Fibroblast of the conjunctiva (primary cell): ENCODE data around the gene EIF4G1.
A peak's percentile ranks its signal among the peaks of the same experiment; 100 is the strongest.
"Not testable (repeated sequence)": the region's sequence is repeated elsewhere in the genome, so short reads cannot be mapped to it uniquely, and the experiment has no call there.

Experiments
- DNase-seq: peaks from one replicate; pipeline ENCODE4 v3.0.0-alpha.2; 2010; ENCODE audit warnings: low read depth

The EIF4G1 gene

DNA sequence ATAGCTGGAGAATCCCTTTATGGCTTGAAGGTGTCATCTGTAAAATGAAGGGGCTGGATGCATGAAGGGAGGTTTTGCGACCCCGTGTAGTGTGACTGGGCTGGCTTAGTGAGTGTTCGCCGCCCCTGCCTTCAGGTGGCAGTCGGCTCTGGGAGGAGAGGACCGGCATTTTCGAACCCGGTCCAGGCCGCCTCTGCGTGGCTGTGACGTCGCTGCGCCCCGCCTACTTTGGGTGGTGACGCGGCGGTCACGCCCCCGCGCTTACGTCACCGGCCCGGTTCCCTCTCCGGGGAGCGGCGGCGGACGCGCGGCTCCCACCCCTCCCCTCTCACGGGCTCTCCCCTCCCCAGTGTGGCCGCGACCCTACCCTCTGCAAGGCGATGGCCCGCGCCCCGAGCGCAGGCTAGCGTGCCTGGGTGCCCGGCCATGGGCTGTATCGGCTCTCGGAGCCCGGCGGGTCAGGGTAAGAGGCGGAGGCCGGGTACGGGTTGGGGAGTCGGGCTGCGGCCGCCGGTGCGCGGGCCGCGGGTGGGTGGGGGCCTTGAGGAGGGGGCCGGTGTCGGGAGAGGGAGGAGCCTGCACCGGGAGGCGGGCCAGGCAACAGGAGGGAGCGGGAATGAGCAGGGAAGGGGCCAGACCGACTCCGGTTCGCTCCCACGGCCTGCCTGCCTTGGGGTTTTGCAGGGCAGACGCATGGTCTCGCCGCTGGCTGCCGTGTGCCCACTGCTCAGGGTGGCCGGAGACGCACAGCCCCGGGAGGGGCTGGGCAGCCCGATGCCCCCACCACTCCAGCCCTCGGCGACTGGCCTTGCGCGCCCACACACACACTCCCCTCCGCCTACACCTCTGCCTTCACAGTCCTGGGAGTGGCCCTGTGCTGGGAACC, 21.5 kb downstream of the EIF4G1 start:
- no peak for DNase-seq

DNA sequence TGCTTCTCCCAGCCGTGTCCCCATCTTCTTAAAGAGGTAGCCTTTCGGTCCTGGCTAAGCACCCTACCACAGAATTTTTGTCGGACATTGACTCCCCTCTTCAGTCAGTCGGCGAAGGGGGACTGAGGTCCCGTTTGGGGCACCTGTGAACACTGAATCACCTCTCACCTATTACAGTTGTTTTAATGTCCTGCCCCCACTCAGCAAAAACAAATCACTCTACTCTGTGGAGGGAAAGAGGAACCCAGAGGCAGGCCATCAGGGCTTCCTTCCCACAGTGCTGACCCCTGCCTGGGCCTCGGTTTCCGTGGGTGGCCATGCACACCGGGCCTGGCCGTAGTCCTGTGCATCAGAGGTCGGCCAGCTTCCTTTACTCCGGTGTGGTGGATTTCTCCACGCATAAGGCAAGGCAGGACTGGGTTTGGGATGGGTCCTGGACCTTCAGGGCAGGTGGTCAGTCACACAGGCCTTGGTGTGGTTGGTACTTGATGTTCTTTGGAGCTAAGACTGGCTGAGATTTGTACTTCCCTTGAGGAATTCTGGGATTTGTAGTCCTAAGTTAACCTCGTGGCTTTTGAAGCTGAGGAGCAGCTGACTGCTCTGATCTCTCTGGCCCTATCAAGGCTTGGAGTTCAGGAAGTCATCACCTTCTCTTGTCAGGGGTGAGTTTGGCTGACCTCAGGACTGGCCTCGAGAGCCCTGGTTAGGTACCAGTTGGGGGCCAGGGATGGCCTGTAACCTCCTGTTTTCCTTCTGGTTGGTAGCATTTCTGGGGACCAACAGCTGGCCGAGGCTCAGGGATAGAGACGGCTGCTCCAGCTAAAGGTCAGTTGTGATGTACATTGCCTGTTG, 22.4 kb downstream of the EIF4G1 start:
- DNase-seq = peak; percentile 57

DNA sequence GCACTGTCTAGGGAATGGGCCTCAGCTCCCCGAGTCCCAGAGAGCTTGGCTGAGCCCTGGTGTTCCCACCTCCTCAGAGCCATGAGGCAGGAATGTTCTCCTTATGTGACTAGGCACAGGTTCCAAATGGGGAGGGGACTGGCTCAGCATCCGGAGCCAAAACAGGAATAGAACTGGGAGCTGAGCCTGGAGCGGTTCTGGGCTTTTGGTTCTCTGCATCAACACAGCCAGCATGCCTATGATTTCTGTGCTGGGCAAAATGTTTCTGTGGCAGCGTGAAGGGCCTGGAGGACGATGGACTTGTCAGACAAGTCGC, 23.0 kb downstream of the EIF4G1 start, which contains the start of gene FAM131A:
Gene FAM131A (plus strand): TSS at position 202 of the 316 bp plus-strand sequence. CDS start 31 bp downstream, at position 233.
- DNase-seq = no peak

DNA sequence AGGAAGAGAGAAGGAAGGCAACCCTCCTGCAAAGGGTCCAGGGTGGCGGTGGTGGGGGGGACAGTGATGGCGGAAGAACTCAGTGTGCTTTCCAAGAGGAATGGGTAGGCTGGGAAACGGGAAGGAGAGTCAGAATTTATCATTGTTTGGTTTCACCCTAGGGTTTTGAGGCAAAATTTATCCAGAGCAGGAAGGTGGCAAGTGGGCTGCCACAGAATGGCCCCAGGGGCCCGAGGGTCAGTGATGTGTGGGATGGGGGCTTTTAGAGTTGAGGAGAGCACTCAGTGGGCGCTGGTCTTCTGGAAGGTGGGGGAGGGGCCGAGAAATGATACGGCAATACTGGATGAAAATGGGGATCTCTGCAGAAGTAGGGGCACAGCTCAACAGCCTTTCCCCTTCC, 23.6 kb downstream of the EIF4G1 start:
- no peak for DNase-seq

DNA sequence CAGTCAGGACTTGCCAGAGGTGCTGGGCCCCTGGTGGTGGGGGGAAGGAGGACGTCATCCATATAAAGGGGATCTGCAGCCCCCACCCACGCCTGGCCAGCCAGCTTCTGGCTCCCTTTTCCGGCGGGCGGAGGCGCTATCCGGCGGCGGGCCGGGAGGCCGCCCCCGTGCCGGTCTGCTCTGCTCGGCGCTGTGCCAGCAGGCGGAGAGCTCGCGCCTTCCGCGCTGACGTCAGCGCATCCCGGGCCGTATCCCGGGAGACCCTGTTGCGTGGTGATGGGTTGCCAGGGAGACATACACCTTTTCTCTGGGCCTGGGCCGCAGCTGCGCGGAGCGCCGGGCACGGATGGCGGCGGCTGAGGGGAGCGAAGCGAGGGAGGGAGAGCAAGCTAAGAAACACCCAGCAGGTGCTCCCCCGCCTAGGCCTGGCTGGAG, 24.1 kb downstream of the EIF4G1 start:
- no peak for DNase-seq

DNA sequence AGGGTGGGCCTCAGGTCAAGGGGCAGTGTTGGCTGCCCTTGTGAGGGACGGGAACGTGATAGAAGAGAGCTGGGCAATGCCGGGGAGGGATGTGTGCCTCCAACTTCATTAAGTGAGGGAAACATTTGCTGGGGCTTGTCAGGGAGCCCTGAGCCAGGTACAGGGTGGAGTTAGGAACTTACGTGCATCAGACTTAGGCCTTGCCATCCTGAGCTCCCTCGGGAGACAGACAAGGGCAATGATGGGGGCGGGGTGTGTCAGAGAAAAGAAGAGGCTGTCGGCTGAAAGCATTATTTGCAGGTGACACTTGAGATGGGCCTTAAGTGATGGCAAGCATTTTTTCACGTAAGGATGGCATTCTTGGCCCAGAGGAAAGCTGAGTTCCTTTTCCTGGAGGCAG, 24.6 kb downstream of the EIF4G1 start:
- DNase-seq = no peak

DNA sequence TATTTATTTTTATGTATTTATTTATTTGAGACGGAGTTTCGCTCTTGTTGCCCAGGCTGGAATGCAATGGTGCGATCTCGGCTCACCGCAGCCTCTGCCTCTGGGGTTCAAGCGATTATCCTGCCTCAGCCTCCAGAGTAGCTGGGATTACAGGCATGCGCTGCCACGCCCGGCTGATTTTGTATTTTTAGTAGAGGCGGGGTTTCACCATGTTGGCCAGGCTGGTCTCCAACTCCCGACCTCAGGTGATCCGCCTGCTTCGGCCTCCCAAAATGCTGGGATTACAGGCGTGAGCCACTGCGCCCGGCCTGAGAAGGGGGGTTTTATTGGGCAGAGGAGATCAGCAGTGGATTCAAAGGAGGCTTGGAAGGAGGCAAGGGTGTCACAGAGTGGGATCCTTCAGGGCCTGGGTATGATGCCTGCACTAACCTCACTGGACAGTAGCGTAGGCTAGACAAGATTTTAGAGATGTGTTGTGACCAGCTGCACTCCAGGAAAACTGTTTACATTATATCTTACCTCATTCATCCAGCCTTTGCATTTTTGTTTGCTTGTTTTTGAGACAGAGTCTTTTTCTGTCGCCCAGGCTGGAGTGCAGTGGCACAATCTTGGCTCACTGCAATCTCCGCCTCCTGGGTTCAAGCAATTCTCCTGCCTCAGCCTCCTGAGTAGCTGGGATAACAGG, 25.2 kb downstream of the EIF4G1 start:
- DNase-seq = not testable (repeated sequence)

DNA sequence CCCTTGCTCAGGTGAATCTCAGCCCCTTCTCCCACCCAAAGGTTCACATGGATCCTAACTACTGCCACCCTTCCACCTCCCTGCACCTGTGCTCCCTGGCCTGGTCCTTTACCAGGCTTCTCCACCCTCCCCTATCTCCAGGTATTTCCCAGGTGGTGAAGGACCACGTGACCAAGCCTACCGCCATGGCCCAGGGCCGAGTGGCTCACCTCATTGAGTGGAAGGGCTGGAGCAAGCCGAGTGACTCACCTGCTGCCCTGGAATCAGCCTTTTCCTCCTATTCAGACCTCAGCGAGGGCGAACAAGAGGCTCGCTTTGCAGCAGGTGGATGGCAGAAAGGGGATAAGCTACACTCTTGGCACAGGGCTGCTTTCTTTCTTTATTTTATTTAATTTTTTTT, 27.5 kb downstream of the EIF4G1 start:
- no peak for DNase-seq

DNA sequence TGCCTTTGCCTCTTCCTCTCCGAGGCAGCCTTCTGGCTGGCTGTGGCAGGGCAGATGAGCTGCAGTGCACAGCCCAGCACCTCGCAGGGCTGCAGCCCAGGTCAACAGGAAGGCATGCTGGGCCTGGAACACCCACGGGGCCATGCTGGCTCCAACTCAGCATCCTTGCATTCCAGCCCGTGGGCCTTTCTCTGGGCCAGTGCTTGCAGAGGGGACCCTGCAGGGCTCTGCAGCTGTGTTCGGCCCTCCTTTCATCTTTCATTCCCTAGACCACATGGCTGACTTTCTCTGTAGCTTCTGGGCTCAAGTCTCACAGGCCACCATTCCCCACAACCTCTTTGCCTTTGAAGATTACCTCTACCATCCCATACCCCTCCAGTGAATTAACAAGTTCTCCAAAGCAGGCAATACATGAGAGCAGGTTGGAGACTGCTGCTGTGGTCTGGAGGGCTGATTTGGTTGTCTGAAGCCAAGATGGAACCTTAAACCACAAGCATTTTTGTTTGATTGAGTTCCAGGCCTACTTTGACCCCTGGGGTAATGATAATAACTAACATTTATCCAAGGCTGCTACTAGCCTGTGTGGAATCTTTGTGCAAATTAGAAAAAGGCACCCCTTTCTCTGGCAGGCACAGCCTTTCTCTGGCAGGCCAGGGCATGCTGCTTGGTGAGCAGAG, 28.9 kb downstream of the EIF4G1 start:
- no peak for DNase-seq

DNA sequence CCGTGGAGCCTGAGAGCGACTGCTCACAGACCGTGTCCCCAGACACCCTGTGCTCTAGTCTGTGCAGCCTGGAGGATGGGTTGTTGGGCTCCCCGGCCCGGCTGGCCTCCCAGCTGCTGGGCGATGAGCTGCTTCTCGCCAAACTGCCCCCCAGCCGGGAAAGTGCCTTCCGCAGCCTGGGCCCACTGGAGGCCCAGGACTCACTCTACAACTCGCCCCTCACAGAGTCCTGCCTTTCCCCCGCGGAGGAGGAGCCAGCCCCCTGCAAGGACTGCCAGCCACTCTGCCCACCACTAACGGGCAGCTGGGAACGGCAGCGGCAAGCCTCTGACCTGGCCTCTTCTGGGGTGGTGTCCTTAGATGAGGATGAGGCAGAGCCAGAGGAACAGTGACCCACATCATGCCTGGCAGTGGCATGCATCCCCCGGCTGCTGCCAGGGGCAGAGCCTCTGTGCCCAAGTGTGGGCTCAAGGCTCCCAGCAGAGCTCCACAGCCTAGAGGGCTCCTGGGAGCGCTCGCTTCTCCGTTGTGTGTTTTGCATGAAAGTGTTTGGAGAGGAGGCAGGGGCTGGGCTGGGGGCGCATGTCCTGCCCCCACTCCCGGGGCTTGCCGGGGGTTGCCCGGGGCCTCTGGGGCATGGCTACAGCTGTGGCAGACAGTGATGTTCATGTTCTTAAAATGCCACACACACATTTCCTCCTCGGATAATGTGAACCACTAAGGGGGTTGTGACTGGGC, 30.3 kb downstream of the EIF4G1 start:
- no peak for DNase-seq

DNA sequence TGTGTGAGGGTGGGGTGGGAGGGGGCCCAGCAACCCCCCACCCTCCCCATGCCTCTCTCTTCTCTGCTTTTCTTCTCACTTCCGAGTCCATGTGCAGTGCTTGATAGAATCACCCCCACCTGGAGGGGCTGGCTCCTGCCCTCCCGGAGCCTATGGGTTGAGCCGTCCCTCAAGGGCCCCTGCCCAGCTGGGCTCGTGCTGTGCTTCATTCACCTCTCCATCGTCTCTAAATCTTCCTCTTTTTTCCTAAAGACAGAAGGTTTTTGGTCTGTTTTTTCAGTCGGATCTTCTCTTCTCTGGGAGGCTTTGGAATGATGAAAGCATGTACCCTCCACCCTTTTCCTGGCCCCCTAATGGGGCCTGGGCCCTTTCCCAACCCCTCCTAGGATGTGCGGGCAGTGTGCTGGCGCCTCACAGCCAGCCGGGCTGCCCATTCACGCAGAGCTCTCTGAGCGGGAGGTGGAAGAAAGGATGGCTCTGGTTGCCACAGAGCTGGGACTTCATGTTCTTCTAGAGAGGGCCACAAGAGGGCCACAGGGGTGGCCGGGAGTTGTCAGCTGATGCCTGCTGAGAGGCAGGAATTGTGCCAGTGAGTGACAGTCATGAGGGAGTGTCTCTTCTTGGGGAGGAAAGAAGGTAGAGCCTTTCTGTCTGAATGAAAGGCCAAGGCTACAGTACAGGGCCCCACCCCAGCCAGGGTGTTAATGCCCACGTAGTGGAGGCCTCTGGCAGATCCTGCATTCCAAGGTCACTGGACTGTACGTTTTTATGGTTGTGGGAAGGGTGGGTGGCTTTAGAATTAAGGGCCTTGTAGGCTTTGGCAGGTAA, 31.1 kb downstream of the EIF4G1 start:
- DNase-seq = no peak

DNA sequence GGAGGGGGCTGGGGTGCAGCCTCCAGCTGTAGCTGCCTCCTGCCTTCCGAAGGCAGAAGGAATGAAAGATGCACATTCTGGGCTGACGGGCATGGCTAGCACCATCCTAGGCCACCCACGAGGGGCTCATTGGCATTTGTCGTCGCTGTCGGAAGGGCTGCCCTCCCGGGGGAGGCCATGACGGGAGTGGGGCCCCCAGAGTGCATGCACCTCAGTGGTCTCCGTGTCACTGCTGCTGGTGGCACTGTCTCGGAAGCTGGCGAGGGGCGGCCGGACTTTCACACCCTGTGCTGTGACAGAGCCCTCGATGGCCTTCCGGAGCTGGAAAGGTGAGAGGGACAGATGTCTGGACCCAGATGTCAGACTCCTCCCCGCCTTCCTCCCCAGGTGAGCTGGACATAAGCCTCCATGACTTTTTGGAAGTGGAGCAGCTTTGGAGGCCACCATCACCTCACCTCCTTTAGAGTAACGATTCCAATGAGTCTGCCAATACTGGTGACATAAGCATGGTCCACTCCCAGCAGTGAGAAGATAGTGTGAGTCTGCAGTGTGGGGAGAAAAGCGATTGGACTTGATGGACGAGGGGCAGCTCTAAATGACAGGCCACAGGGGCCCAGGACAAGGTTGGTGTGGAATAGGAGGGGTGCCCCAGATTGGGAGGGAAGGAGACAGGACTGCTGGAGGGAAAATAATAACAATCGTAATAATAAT, 32.2 kb downstream of the EIF4G1 start:
- DNase-seq = no peak

DNA sequence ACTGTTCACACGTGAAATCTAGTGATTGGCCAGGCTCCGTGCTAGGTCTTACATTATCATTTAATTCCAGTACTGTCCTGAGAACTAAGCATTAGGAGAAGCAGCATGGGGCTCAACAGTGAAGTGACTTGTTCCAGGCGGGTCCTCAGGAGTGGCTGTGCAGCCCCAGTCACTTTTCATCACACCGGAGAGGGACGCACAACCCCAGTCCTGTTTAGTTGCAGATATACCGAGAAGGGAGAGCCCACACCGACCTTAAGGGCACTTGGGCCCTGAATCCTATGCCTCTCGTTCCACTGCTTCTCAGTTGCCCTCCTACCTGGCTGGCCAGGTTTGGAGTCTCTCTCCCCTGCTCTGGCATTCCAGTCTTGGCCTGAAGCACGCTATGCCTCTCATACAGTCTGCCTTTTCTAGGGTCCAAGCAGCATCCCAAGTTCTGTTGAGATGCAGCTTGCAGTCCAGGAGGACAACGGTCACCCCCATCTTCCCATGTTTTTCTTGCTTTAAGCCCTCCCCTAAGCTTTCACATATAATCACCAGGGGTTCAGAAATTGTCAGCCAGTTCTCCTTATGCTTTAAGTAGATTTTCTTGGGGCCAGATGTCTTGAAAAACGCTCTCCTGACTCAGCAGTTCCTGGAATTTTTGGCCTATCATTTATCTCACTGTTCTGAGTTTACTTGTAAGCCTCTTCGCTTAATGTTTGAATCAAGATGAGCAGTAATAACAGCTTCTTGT, 33.1 kb downstream of the EIF4G1 start:
- no peak for DNase-seq

DNA sequence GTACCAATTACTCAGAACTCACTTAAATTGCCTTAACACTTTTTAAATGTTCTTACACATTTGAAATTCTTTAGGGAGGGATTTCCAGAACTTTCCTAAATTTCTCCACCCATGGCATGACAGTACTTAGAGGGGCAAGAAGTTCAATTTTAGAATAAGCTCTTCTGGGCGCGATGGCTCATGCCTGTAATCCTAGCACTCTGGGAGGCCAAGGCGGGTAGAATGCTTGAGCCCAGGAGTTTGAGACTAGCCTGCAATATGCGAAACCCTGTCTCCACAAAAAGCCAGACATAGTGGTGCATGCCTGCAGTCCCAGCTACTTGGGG, 33.6 kb downstream of the EIF4G1 start:
- DNase-seq = no peak

DNA sequence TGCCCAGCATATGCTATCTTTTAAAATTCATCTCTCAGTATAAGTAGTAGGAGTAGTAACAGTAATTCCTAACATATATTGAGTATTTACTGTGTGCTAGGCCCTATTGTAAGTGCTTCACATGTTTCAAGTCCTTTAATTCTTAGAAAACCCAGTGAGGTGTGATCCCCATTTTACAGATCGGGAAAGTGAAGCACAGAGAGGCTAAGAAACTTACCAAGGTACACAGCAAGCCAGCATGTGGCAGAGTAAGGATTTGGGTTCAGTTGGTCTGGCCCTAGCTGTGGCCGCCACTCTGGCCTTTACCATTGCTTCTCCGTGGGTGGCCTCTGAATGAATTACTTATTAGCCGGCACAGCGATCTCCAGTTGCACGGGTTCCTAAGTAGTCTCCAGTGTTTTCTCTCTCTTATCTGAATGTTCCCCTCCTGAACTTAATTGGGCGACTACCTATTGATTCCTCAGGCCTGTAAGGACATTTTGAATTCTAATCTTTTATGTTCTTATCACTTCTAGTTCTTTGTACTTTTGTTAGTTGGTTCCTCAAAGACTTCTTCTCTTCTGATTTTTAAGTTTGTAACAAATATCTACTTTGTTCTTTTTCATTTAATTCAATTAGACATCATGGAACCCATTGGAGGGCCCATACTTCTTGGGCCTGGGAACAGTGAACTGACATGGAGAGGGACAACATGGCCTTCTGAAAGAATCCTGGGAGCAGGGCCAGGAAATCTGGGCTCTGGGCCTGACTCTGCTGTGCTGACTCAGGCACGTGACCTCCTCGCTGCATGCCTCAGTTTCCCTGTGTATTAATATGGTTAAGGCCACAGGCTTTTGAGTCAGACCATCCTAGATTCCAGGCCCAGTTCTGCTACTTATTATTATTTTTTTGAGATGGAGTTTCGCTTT, 35.4 kb downstream of the EIF4G1 start:
- DNase-seq = no peak

DNA sequence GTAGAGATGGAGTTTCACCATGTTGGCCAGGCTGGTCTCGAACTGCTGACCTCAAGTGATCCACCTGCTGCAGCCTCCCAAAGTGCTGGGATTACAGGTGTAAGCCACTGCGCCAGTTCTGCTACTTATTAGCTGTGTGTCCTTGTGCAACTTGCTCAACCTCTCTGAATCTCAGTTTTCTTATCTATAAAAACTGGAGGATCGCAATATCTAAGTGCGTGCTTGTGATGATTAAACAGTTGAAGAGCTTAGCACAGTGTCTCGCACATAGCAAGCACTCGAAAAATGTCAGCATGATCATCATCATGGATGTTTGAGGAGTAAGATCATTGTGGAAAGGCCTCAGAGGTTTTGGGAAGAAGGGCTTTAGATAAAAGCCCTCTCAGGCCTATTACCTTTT, 36.2 kb downstream of the EIF4G1 start:
- no peak for DNase-seq

DNA sequence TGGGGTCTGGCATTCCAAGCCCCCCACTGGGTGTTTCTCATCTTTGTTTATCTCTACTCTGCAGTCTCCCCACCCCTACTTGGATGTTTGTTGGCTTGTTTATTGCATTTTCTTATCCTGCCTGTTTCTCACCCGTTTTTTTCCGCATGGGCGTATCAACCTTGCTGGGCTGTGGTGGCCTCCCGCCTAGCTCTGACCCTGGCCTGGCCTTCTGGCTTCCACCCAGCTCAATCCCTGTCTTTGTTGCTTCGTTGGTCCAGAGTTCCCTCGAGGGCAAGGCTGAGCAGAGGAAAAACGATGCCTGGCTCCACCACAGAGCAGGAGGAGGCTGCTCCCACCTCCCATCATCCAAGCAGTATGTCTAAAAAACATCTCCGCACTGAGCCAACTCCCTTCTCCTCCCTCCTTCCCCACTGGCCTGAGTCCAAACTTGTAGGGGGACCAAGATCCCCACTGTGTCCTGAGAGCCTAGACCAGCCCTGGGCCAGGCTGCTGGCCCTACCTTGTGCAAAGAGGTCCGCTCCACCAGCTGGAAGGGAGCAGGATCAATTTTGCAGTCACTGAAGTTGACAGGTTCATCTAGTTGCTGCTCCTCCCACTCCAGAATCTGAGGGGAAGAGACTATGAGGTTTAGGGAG, 37.2 kb downstream of the EIF4G1 start:
- no peak for DNase-seq
